Astrocyte (in vitro differentiated cells and primary cell): ENCODE measurements around the gene OTUD5.

ENCODE experiments used
- CTCF ChIP-seq: IDR thresholded peaks from 2 replicates; pipeline ENCODE4 v1.5.1; 2011; ENCODE audit warnings: low read depth, mild to moderate bottlenecking, inconsistent platforms, low read length, moderate library complexity; ENCODE audit not compliant: insufficient read depth
- EZH2 ChIP-seq: IDR thresholded peaks from 2 replicates; pipeline ENCODE4 v1.6.1; 2012; ENCODE audit warnings: mild to moderate bottlenecking, low read length, inconsistent platforms; ENCODE audit not compliant: insufficient read depth

DNA sequence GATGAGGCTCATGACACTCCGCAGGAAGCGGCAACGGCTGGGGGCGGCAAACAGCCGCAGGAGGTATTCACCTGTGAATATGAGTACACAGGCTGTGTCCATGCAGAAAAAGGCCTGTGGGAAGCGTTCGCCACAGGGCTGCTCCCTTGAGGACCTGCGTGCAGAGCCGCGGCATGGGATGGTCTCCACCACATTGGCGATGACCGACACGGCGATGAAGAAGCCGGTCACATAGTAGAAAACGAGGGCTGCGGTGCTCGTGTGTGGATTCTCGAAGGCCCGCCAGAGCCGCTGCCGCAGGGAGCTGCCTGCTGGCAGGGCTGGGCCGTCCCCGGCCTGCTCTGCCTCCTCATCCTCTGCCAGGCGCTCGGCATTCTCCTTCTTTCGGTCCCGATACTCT lies 12.1 kb upstream of the OTUD5 start:
- no peak for TF ChIP-seq CTCF
- TF ChIP-seq EZH2, result no peak
